ENCODE results near the gene FARS2.
A peak's percentile ranks its signal among the peaks of the same experiment; 100 is the strongest.

FARS2 gene

DNA sequence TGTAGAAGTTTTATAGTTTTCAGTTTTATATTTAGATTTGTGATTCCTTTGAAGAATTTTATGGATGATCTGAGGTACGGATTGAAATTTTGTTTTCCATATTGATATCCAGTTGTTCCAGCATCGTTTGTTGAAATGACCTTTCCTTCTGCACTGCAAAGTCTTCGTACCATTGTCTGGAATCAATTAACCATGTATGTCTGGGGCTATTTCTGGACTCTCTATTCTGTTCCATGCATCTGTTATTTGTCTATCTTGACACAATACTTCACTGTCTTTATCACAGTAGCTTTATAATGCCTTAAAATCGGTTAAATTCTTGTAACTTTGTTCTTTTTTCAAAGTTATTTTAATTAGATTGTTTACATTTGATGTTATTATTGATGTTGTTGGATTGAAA lies 154.9 kb downstream of the FARS2 start:
- DNase-seq (ENCODE audit: extremely low spot score): no peak
- ChIA-PET POLR2A (no interaction called here), CTCF (no interaction called here)
- TF ChIP-seq FOXA1 (IDR thresholded peaks at IDR 0.05): no peak
- no peak for TF ChIP-seq FOXK2 (IDR thresholded peaks at IDR 0.05)
- no peak for TF ChIP-seq LEF1 (IDR thresholded peaks at IDR 0.05; ENCODE audit: borderline replicate concordance)
- TF ChIP-seq ELF4 (IDR thresholded peaks at IDR 0.05): no peak
- no peak for TF ChIP-seq L3MBTL2 (conservative IDR thresholded peaks at IDR 0.05)
- no peak for TF ChIP-seq NFRKB (IDR thresholded peaks at IDR 0.05)
- TF ChIP-seq BHLHE40 (IDR thresholded peaks at IDR 0.05; ENCODE audit: borderline replicate concordance): no peak
- no peak for TF ChIP-seq CTBP1 (IDR thresholded peaks at IDR 0.05; ENCODE audit: borderline replicate concordance)
- no peak for TF ChIP-seq SP1 (IDR thresholded peaks at IDR 0.05)
- no peak for TF ChIP-seq FOXM1 (IDR thresholded peaks at IDR 0.05; ENCODE audit: borderline replicate concordance)

DNA sequence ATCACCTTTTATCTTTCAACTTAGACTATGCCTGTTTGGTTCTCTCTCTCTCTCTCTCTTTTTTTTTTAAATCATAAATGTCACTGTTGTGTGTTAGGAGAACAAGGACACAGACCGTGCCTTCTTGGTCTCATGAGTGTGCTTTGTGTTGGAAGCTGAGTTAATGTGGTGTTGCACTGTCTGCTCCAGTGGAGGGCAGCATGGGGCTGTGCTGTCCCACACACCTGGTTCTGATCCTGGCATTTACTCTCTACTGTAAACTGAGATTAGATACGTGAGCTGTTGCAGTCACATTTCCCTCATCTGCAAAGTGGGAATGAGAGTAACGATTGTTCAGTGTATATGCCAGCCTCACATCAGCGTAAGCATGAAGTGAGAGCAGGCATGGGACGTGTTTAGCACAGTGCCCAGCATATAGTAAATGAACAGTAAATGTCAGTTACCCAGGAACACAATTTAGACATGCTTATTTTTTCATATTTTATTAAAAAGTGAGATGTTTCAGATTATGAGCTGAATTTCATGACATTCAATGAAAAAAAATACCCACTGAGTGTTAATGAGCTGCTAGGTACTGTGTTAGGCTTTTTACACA lies 161.1 kb downstream of the FARS2 start:
- DNase-seq (ENCODE audit: extremely low spot score): peak; percentile 26
- TF ChIP-seq TARDBP (IDR thresholded peaks at IDR 0.05) (no peak), ARNT (IDR thresholded peaks at IDR 0.05) (no peak)
- TF ChIP-seq, protein P1, sequence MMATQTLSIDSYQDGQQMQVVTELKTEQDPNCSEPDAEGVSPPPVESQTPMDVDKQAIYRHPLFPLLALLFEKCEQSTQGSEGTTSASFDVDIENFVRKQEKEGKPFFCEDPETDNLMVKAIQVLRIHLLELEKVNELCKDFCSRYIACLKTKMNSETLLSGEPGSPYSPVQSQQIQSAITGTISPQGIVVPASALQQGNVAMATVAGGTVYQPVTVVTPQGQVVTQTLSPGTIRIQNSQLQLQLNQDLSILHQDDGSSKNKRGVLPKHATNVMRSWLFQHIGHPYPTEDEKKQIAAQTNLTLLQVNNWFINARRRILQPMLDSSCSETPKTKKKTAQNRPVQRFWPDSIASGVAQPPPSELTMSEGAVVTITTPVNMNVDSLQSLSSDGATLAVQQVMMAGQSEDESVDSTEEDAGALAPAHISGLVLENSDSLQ (IDR thresholded peaks at IDR 0.05): no peak
- ChIA-PET CTCF (no interaction called here), POLR2A (no interaction called here)

DNA sequence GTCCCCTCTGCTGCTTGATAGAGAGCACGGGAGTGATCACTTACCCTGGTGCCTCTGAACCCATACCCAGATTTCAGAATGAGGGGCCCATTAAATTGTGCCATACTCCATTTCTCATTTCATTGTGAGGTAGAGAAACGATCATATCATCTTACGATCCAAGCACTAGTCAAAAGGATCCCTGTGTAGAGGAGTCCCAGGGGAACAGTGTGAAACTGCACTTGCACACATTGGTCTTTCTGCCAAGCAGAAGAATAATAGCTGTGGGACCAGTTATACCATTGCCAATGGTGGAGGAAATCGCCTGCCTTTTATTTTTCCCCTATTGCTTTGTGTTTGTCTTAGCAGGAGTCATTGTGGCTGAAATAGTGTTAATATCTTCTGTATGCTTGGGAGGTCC lies 161.9 kb downstream of the FARS2 start:
- no peak for DNase-seq (ENCODE audit: extremely low spot score)
- TF ChIP-seq FOXK2 (IDR thresholded peaks at IDR 0.05) (no peak), ARNT (IDR thresholded peaks at IDR 0.05) (no peak), SP1 (IDR thresholded peaks at IDR 0.05) (no peak), TARDBP (IDR thresholded peaks at IDR 0.05) (no peak), FOXA1 (IDR thresholded peaks at IDR 0.05) (no peak), HDGF (IDR thresholded peaks at IDR 0.05; ENCODE audit: borderline replicate concordance) (no peak), FOXM1 (IDR thresholded peaks at IDR 0.05; ENCODE audit: borderline replicate concordance) (no peak), SUZ12 (IDR thresholded peaks at IDR 0.05) (no peak), CTBP1 (IDR thresholded peaks at IDR 0.05; ENCODE audit: borderline replicate concordance) (no peak), ZNF384 (IDR thresholded peaks at IDR 0.05) (no peak), LEF1 (IDR thresholded peaks at IDR 0.05; ENCODE audit: borderline replicate concordance) (no peak), BHLHE40 (IDR thresholded peaks at IDR 0.05; ENCODE audit: borderline replicate concordance) (no peak), L3MBTL2 (conservative IDR thresholded peaks at IDR 0.05) (no peak), NFRKB (IDR thresholded peaks at IDR 0.05) (no peak), ELF4 (IDR thresholded peaks at IDR 0.05) (no peak)
- TF ChIP-seq, protein P1 (IDR thresholded peaks at IDR 0.05): no peak
- ChIA-PET POLR2A (no interaction called here), CTCF (no interaction called here)

DNA sequence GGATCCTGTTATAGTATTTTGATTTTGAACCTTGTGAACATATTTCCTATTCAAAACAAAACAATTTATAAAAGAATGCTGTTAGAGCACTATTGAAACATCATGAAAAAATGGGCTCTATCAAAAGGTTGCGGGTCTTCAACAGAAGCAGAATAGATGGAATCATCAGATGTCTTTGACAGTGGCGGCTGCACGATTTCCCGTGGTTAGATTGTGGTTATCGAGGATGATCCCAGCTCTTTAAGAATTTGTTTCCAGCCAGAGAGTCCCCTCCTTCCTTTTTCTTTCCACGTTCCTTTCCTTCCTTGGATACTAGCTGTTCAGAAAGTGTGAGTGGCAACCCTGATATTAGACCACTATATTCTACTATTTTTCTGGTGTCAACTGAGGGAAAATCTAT lies 163.4 kb downstream of the FARS2 start:
- ChIA-PET POLR2A (no interaction called here), CTCF (no interaction called here)
- TF ChIP-seq ZNF384 (IDR thresholded peaks at IDR 0.05) (no peak), SP1 (IDR thresholded peaks at IDR 0.05) (no peak), ARNT (IDR thresholded peaks at IDR 0.05) (no peak), SUZ12 (IDR thresholded peaks at IDR 0.05) (no peak), FOXM1 (IDR thresholded peaks at IDR 0.05; ENCODE audit: borderline replicate concordance) (no peak), CTBP1 (IDR thresholded peaks at IDR 0.05; ENCODE audit: borderline replicate concordance) (no peak), HDGF (IDR thresholded peaks at IDR 0.05; ENCODE audit: borderline replicate concordance) (no peak), NFRKB (IDR thresholded peaks at IDR 0.05) (no peak), TARDBP (IDR thresholded peaks at IDR 0.05) (no peak), ELF4 (IDR thresholded peaks at IDR 0.05) (no peak), BHLHE40 (IDR thresholded peaks at IDR 0.05; ENCODE audit: borderline replicate concordance) (no peak), FOXA1 (IDR thresholded peaks at IDR 0.05) (no peak)
- TF ChIP-seq, protein P1 (IDR thresholded peaks at IDR 0.05): no peak
- DNase-seq (ENCODE audit: extremely low spot score): no peak

DNA sequence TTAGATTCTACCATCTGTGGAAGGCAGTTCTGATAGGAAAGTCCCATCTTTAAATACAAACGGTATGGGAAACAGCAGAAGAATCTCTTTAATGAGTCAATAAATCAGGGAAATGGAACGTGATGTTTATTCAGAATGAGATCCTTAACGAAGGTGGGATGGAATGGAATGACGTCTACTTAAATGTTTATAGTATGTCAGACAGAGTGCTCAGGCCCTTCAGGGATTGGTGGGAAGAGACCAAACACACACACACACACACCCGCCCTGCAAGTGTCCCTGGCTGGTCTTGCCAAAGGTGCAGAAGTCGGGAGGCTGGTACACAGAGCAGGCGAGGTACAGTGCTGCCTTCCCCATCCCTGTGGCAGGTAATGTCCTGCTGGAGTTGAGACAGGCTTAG lies 164.0 kb downstream of the FARS2 start:
- ChIA-PET POLR2A (no interaction called here), CTCF (no interaction called here)
- TF ChIP-seq, protein P1 (IDR thresholded peaks at IDR 0.05): 0 out of 2 replicates have a peak, but pooled peaks have one; percentile 10
- TF ChIP-seq NFRKB (IDR thresholded peaks at IDR 0.05): no peak
- no peak for DNase-seq (ENCODE audit: extremely low spot score)

DNA sequence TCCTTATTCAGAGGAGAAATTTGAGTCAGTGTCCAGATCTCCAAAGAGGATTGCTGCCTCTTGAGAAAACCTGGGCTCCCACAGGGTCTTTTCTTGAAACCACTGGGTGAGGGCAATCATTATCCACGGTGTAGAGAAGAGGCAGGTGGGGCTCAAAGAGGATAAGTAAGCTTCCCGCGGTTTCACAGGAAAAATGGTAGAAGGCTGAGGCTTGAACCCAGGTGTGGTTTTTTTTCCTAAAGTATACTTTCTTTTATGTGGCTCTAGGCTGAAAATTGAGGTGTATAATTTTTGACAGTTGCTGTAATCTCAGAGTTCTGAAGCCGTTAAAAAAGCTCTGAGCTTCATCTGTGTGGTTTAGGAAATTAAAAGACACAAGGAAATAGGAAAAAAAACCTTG lies 164.5 kb downstream of the FARS2 start:
- TF ChIP-seq NFRKB (IDR thresholded peaks at IDR 0.05): no peak
- TF ChIP-seq ARNT (IDR thresholded peaks at IDR 0.05): no peak
- TF ChIP-seq HDGF (IDR thresholded peaks at IDR 0.05; ENCODE audit: borderline replicate concordance): no peak
- no peak for TF ChIP-seq TARDBP (IDR thresholded peaks at IDR 0.05)
- no peak for TF ChIP-seq L3MBTL2 (conservative IDR thresholded peaks at IDR 0.05)
- no peak for TF ChIP-seq FOXM1 (IDR thresholded peaks at IDR 0.05; ENCODE audit: borderline replicate concordance)
- no peak for TF ChIP-seq LEF1 (IDR thresholded peaks at IDR 0.05; ENCODE audit: borderline replicate concordance)
- no peak for TF ChIP-seq BHLHE40 (IDR thresholded peaks at IDR 0.05; ENCODE audit: borderline replicate concordance)
- no peak for TF ChIP-seq CTBP1 (IDR thresholded peaks at IDR 0.05; ENCODE audit: borderline replicate concordance)
- TF ChIP-seq, protein P1 (IDR thresholded peaks at IDR 0.05): no peak
- no peak for TF ChIP-seq FOXA1 (IDR thresholded peaks at IDR 0.05)
- TF ChIP-seq FOXK2 (IDR thresholded peaks at IDR 0.05): no peak
- POLR2A ChIA-PET: no interaction called here
- no peak for DNase-seq (ENCODE audit: extremely low spot score)
- CTCF ChIA-PET: no interaction called here
